Measurements from ENCODE around the gene LGALS3BP.
"Not testable (repeated sequence)": the region's sequence is repeated elsewhere in the genome, so short reads cannot be mapped to it uniquely, and the experiment has no call there.

LGALS3BP gene

GRCh38 chr17:78966910-78967600 is 12.7 kb downstream of the LGALS3BP start:
- DNase-seq (ENCODE audit: insufficient read length, low spot score) (no peak), FAIRE-seq (no peak)
- TF ChIP-seq POLR2A (IDR thresholded peaks at IDR 0.05; ENCODE audit: low read depth, low read length) (no peak), POU2F2 (IDR thresholded peaks at IDR 0.05; ENCODE audit: low read depth, low read length) (no peak), SPI1 (IDR thresholded peaks at IDR 0.05; ENCODE audit: low read depth, low read length) (no peak), POLR2AphosphoS5 (IDR thresholded peaks at IDR 0.05; ENCODE audit: low read depth, low read length) (no peak), TAF1 (IDR thresholded peaks at IDR 0.05; ENCODE audit: low read depth, low read length) (no peak), PAX5 (IDR thresholded peaks at IDR 0.05; ENCODE audit: insufficient read depth, low read length, severe bottlenecking) (no peak)

- TF ChIP-seq SPI1 (IDR thresholded peaks at IDR 0.05; ENCODE audit: low read depth, low read length) (no peak), POU2F2 (IDR thresholded peaks at IDR 0.05; ENCODE audit: low read depth, low read length) (no peak)
- FAIRE-seq (no peak), DNase-seq (ENCODE audit: insufficient read length, low spot score) (no peak)
Measured at GRCh38 chr17:78966123-78966813, 13.5 kb downstream of the LGALS3BP start.

DNA sequence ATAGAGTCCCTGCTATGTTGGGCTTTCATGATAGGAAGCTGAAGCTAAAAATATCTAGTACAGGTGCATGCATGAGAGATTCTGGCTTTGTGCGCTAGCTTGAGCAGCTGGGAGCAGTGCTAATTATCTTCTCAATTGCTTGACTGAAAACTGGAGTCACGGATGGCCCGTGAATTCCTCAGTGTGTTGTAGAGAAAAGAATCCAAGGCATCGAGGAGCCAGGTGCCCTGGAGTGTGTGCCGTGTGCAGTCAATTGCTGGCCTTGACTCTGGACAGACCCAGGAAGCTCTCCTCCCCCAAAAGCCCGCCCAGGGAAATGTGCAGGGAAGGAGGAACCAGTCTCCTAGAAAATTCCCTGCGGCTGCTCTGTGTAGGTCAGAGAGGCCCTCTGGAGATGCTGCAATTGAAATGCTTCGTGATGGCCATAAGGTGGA is 14.2 kb downstream of the LGALS3BP start:
- FAIRE-seq (no peak), DNase-seq (ENCODE audit: insufficient read length, low spot score) (no peak)
- TF ChIP-seq POLR2A (IDR thresholded peaks at IDR 0.05; ENCODE audit: low read depth, low read length) (no peak), POLR2AphosphoS5 (IDR thresholded peaks at IDR 0.05; ENCODE audit: low read depth, low read length) (no peak), TAF1 (IDR thresholded peaks at IDR 0.05; ENCODE audit: low read depth, low read length) (no peak), SPI1 (IDR thresholded peaks at IDR 0.05; ENCODE audit: low read depth, low read length) (no peak), PAX5 (IDR thresholded peaks at IDR 0.05; ENCODE audit: insufficient read depth, low read length, severe bottlenecking) (no peak), POU2F2 (IDR thresholded peaks at IDR 0.05; ENCODE audit: low read depth, low read length) (no peak)

DNA sequence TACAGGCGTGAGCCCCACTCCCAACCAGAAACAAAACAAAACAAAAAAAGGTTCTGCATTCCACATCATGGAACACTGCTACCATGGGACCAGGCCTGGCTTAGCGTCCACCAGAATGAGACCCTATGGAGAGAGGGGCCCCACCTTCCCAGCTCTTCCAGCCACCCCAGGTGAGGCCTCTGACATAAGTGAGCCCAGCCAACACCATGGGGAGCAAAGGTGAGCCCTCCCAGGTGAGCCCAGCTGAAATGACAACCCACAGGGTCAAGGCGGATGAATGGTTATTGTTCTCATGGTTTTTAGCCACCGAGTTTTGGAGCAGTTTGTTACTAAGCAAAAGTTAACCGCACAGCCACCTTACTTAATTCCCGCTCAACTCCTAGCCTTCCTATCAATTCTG is 16.3 kb downstream of the LGALS3BP start:
- DNase-seq (ENCODE audit: insufficient read length, low spot score) (no peak), FAIRE-seq (no peak)
- TF ChIP-seq POLR2AphosphoS5 (IDR thresholded peaks at IDR 0.05; ENCODE audit: low read depth, low read length), result no peak
- TF ChIP-seq TAF1 (IDR thresholded peaks at IDR 0.05; ENCODE audit: low read depth, low read length), result no peak
- TF ChIP-seq POLR2A (IDR thresholded peaks at IDR 0.05; ENCODE audit: low read depth, low read length), result no peak
- TF ChIP-seq PAX5 (IDR thresholded peaks at IDR 0.05; ENCODE audit: insufficient read depth, low read length, severe bottlenecking), result no peak
- no peak for TF ChIP-seq POU2F2 (IDR thresholded peaks at IDR 0.05; ENCODE audit: low read depth, low read length)
- TF ChIP-seq SPI1 (IDR thresholded peaks at IDR 0.05; ENCODE audit: low read depth, low read length), result no peak

- DNase-seq (ENCODE audit: insufficient read length, low spot score); FAIRE-seq: not testable (repeated sequence)
Measured at GRCh38 chr17:78962984-78963348, 16.8 kb downstream of the LGALS3BP start.

DNA sequence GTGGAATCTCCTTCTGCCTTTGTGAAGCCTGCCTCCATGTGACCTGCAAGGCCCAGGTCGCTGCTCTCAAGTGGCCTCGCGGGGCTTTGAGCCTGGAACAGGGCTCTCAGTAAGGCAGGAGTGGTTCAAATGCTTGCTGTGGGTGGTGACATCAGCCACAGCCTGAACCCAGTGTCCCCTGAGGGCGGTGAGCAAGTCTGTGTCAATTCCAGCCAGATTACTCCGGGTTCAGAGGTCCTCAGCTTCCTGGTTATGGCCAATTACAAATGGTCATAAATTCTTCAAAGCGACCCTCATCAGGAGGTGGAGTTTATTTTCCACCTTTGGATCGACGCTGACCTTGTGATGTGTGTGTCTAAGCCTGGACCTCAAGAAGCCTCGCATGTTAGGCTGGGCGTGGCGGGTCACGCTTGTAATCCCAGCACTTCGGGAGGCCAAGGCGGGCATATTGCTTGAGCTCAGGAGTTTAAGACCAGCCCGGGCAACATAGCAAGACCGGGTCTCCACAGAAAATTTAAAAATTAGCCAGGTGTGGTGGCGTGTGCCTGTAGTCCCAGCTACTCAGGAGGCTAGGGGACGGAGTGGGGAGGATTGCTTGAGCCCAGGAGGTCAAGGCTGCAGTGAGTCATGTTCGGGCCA is 17.3 kb downstream of the LGALS3BP start:
- no peak for FAIRE-seq
- TF ChIP-seq POLR2A (IDR thresholded peaks at IDR 0.05; ENCODE audit: low read depth, low read length) (no peak), PAX5 (IDR thresholded peaks at IDR 0.05; ENCODE audit: insufficient read depth, low read length, severe bottlenecking) (no peak), POLR2AphosphoS5 (IDR thresholded peaks at IDR 0.05; ENCODE audit: low read depth, low read length) (no peak), POU2F2 (IDR thresholded peaks at IDR 0.05; ENCODE audit: low read depth, low read length) (no peak), SPI1 (IDR thresholded peaks at IDR 0.05; ENCODE audit: low read depth, low read length) (no peak), TAF1 (IDR thresholded peaks at IDR 0.05; ENCODE audit: low read depth, low read length) (no peak)
- no peak for DNase-seq (ENCODE audit: insufficient read length, low spot score)

- no peak for TF ChIP-seq POLR2AphosphoS5 (IDR thresholded peaks at IDR 0.05; ENCODE audit: low read depth, low read length)
- no peak for TF ChIP-seq POU2F2 (IDR thresholded peaks at IDR 0.05; ENCODE audit: low read depth, low read length)
- TF ChIP-seq PAX5 (IDR thresholded peaks at IDR 0.05; ENCODE audit: insufficient read depth, low read length, severe bottlenecking), result no peak
- TF ChIP-seq SPI1 (IDR thresholded peaks at IDR 0.05; ENCODE audit: low read depth, low read length), result no peak
- TF ChIP-seq POLR2A (IDR thresholded peaks at IDR 0.05; ENCODE audit: low read depth, low read length), result no peak
- DNase-seq (ENCODE audit: insufficient read length, low spot score), result no peak
- FAIRE-seq, result no peak
Measured at GRCh38 chr17:78961571-78961970, 18.2 kb downstream of the LGALS3BP start.

DNA sequence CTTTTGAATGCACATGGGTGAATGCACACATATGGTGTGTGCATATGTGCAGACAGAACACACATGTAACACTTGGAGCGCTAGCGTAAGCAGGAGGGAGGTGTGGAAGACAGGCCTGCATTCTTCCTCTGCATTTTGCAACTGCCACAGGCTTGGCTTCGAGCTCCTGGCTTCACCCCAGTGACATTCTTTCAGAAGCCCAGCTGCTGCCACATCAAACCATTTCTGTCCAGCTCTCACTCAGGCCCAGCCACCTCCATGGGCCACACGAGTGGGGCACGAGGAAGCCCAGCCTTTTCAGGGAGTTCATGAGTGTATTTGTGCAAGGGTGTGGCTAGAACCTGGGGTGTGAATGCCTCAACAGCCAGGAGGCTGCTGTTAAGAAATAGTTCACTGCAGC is 18.8 kb downstream of the LGALS3BP start:
- TF ChIP-seq POLR2AphosphoS5 (IDR thresholded peaks at IDR 0.05; ENCODE audit: low read depth, low read length) (no peak), SPI1 (IDR thresholded peaks at IDR 0.05; ENCODE audit: low read depth, low read length) (no peak), TAF1 (IDR thresholded peaks at IDR 0.05; ENCODE audit: low read depth, low read length) (no peak), POU2F2 (IDR thresholded peaks at IDR 0.05; ENCODE audit: low read depth, low read length) (no peak), PAX5 (IDR thresholded peaks at IDR 0.05; ENCODE audit: insufficient read depth, low read length, severe bottlenecking) (no peak), POLR2A (IDR thresholded peaks at IDR 0.05; ENCODE audit: low read depth, low read length) (no peak)
- no peak for DNase-seq (ENCODE audit: insufficient read length, low spot score)
- no peak for FAIRE-seq

DNA sequence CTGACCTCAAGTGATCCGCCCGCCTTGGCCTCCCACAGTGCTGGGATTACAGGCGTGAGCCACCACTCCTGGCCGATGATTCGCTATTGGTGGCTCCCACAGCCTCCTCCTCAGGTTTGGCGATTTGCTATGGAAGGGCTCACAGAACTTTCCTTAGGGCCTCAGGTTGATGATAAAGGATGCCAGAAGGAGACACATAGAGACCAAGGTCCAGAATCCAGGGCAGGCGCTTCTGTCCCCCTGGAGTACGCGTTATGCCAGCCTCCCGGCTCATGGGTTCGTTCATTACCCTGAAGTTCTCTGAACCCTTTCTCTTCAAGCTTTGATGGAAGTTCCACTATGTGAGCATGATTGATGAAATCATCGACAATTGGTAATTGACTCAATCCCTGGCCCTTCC is 19.9 kb downstream of the LGALS3BP start:
- DNase-seq (ENCODE audit: insufficient read length, low spot score) (no peak), FAIRE-seq (no peak)
- TF ChIP-seq POU2F2 (IDR thresholded peaks at IDR 0.05; ENCODE audit: low read depth, low read length), result no peak
- TF ChIP-seq TAF1 (IDR thresholded peaks at IDR 0.05; ENCODE audit: low read depth, low read length), result no peak
- TF ChIP-seq PAX5 (IDR thresholded peaks at IDR 0.05; ENCODE audit: insufficient read depth, low read length, severe bottlenecking), result no peak
- no peak for TF ChIP-seq POLR2AphosphoS5 (IDR thresholded peaks at IDR 0.05; ENCODE audit: low read depth, low read length)
- no peak for TF ChIP-seq POLR2A (IDR thresholded peaks at IDR 0.05; ENCODE audit: low read depth, low read length)
- TF ChIP-seq SPI1 (IDR thresholded peaks at IDR 0.05; ENCODE audit: low read depth, low read length), result no peak

All from GM12891 (cell line).